Transverse colon (tissue), 4 donors: Measurements from ENCODE around the gene MPP2. TPM values are rescaled to one million over a fixed set of nuclear protein-coding genes. Genes with fewer than 3 reads are reported as not detected.
"Not testable (repeated sequence)": the region's sequence is repeated elsewhere in the genome, so short reads cannot be mapped to it uniquely, and the experiment has no call there.

Experiments used
- DNase-seq: peaks from one replicate; pipeline ENCODE4 v3.0.0-alpha.2; 2019
- H3K27ac ChIP-seq, 4 donors: fragments of 200-600 bp; sonication (generic); 2 replicates each; pipeline ENCODE4 v1.5.1; 2016 to 2018; ENCODE audit warnings: inconsistent platforms in 4 of 4
- H3K27me3 ChIP-seq: fragments of 200-600 bp; sonication (generic); 2 replicates; pipeline ENCODE4 v1.5.1; 2017; ENCODE audit warnings: inconsistent platforms
- H3K36me3 ChIP-seq, 4 donors: fragments of 200-600 bp; sonication (generic); 2 replicates each; pipeline ENCODE4 v1.5.1; 2017 to 2019; ENCODE audit warnings: inconsistent platforms in 4 of 4
- H3K4me1 ChIP-seq, 4 donors: fragments of 200-600 bp; sonication (generic); 2 replicates each; pipeline ENCODE4 v1.5.1; 2017 to 2020; ENCODE audit warnings: inconsistent platforms in 4 of 4
- H3K4me3 ChIP-seq, 4 donors: fragments of 200-600 bp; sonication (generic); 1 replicate in 1 of 4; 2 replicates in 3 of 4; pipeline versions ENCODE4 v1.5.1 to v1.6.1; 2017 to 2019; ENCODE audit warnings: inconsistent platforms in 4 of 4
- H3K9me3 ChIP-seq, 2 donors: fragments of 200-600 bp; sonication (generic); 2 replicates each; pipeline ENCODE4 v1.5.1; 2017 to 2019; ENCODE audit warnings: inconsistent platforms in 2 of 2
- CTCF ChIP-seq, 5 experiments: fragments of 200-600 bp in 3 of 5; fragments of 450-650 bp in 2 of 5; sonication (generic) in 3 of 5; IDR thresholded peaks; 1 replicate in 2 of 5; 2 replicates in 3 of 5; pipeline ENCODE4 v1.5.1; 2016 to 2017; ENCODE audit warnings: antibody characterized with exemption in 5 of 5, inconsistent platforms in 3 of 5, mild to moderate bottlenecking in 2 of 5, moderate library complexity in 1 of 5
- EP300 ChIP-seq: sonication (generic); formaldehyde crosslinking; IDR thresholded peaks from one replicate; pipeline ENCODE4 v1.6.1; 2017; ENCODE audit warnings: antibody characterized with exemption, low read depth
- POLR2A ChIP-seq: fragments of 450-650 bp; IDR thresholded peaks from one replicate; pipeline ENCODE4 v1.6.1; 2016; ENCODE audit warnings: antibody characterized with exemption, mild to moderate bottlenecking, moderate library complexity
- POLR2AphosphoS5 ChIP-seq, 3 donors: sonication (generic); formaldehyde crosslinking; IDR thresholded peaks; one replicate each; pipeline ENCODE4 v1.6.1; 2016; ENCODE audit warnings: antibody characterized with exemption in 3 of 3
- WGBS, 2 donors: methylation state at CpG; one replicate each; pipeline ENCODE4 v1.1.5; 2018; ENCODE audit warnings: low coverage in 1 of 2; 5-methylcytosine and 5-hydroxymethylcytosine counted together
- in situ Hi-C, 4 donors: fragments of 200-750 bp; cut with MboI; loops; one replicate each; pipeline versions ENCODE4 v1.15.0 to v1.15.1; 2017; ENCODE audit warnings: low sequenced_read_pairs in 3 of 4, low pct_ligation_motif_present in 1 of 4, low pct_unique_long_range_greater_than_20kb in 1 of 4
- intact Hi-C: fragments of 100-400 bp; cut with DNase I; formaldehyde crosslinking; loops from one replicate; pipeline ENCODE4 v1.15.1; 2023; ENCODE audit warnings: low total_unique reads
- total RNA-seq, 4 donors: library from RNA; depleted of rRNA; stranded (reverse); fragments of >200 nt; gene quantifications; one replicate each; pipeline ENCODE4 v1.1.0, GENCODE V29; 2016

MPP2 gene
- total RNA-seq, 4 donors from 2014 or later = 3.4 to 4.9 (median 4.2) TPM

GRCh38 chr17:43931062-43931571, 23.8 kb upstream of the MPP2 start:
- peaks cover 0 to 43% (median 31%) of the 10 kb centered on the region in 4 donors for H3K4me1 ChIP-seq
- peaks cover 9% of the 10 kb centered on the region for H3K27me3 ChIP-seq
- intact Hi-C loops = no loop called here
- 17 to 61% methylated on average over 1 to 4 of the region's 5 CpGs for WGBS, 2 donors
- peak; percentile 86 for DNase-seq
- in situ Hi-C loops = loop anchor here in 1 of 4 donors (25.0 kb wide), 1 partner anchor 231 kb away; the partner anchor contains the start of gene ASB16
- H3K36me3 ChIP-seq = no peaks in the 10 kb centered on the region
- no peaks in the 10 kb centered on the region for H3K9me3 ChIP-seq
- H3K27ac ChIP-seq = peak overlapping the region in 1 of 4 donors; percentile 64
- TF ChIP-seq EP300 (no peak), POLR2A (no peak)
- no peak overlapping the region for H3K4me3 ChIP-seq

- DNase-seq = no peak
- WGBS, 2 donors = 33 to 54% methylated on average over 1 of the region's 1 CpG
These were observed 21.3 kb upstream of the MPP2 start for GRCh38 chr17:43928609-43929008.

GRCh38 chr17:43927929-43928328, 20.6 kb upstream of the MPP2 start:
- intact Hi-C loops = loop anchor here (5.0 kb wide), 1 partner anchor 339 kb away; the partner anchor contains the start of gene SLC4A1
- peaks cover 24% of the 10 kb centered on the region for H3K27me3 ChIP-seq
- H3K4me3 ChIP-seq = peak overlapping the region in 1 of 4 donors; percentile 45
- WGBS, 2 donors = 0 to 17% methylated on average over 1 to 5 of the region's 5 CpGs
- peak overlapping the region; percentile 3 to 66 (median 29) for H3K27ac ChIP-seq
- not testable (repeated sequence) for H3K9me3 ChIP-seq, DNase-seq, H3K36me3 ChIP-seq
- H3K4me1 ChIP-seq = peaks cover 0 to 43% (median 31%) of the 10 kb centered on the region in 4 donors
- in situ Hi-C loops = loop anchor here in 1 of 4 donors (25.0 kb wide), 1 partner anchor 234 kb away; the partner anchor contains the start of gene ASB16

More at GRCh38 chr17:43928609-43929008, 21.3 kb upstream of the MPP2 start:
- H3K27me3 ChIP-seq = peaks cover 24% of the 10 kb centered on the region
- no peaks in the 10 kb centered on the region for H3K36me3 ChIP-seq
- intact Hi-C loops = loop anchor here (5.0 kb wide), 1 partner anchor 339 kb away; the partner anchor contains the start of gene SLC4A1
- peak overlapping the region in 3 of 4 donors; percentile 19 to 66 (median 39) for H3K27ac ChIP-seq
- no peaks in the 10 kb centered on the region for H3K9me3 ChIP-seq
- peaks cover 0 to 43% (median 31%) of the 10 kb centered on the region in 4 donors for H3K4me1 ChIP-seq
- H3K4me3 ChIP-seq = no peak overlapping the region
- TF ChIP-seq POLR2A (no peak), POLR2AphosphoS5 (IDR thresholded peaks at IDR 0.05) (no peak), EP300 (no peak), CTCF (IDR thresholded peaks at IDR 0.05) (no peak)
- in situ Hi-C loops = loop anchor here in 1 of 4 donors (25.0 kb wide), 1 partner anchor 234 kb away; the partner anchor contains the start of gene ASB16

- Histone ChIP-seq H3K4me3 (peak overlapping the region in 3 of 4 donors; percentile 1 to 45 (median 19)), H3K36me3 (no peaks in the 10 kb centered on the region), H3K27me3 (peaks cover 24% of the 10 kb centered on the region), H3K27ac (peak overlapping the region in 2 of 4 donors; percentile 39 to 66), H3K9me3 (no peaks in the 10 kb centered on the region), H3K4me1 (peaks cover 0 to 43% (median 31%) of the 10 kb centered on the region in 4 donors)
- WGBS, 2 donors = 16% methylated on average over 37 of the region's 42 CpGs; no CpG with 5 or more reads in 1 of the 2 donors
- in situ Hi-C loops (loop anchor here in 1 of 4 donors (25.0 kb wide), 1 partner anchor 235 kb away; the partner anchor contains the start of gene ASB16), intact Hi-C loops (loop anchor here (5.0 kb wide), 1 partner anchor 340 kb away; the partner anchor contains the start of gene SLC4A1)
- peak; percentile 37 for DNase-seq
- no peak for TF ChIP-seq EP300
- TF ChIP-seq POLR2AphosphoS5 (IDR thresholded peaks at IDR 0.05) = no peak
- no peak for TF ChIP-seq CTCF (IDR thresholded peaks at IDR 0.05)
- TF ChIP-seq POLR2A = no peak
These were observed 19.9 kb upstream of the MPP2 start for GRCh38 chr17:43927060-43927864.

GRCh38 chr17:43924558-43924957, 17.2 kb upstream of the MPP2 start:
- in situ Hi-C loops = no loop called here

More at GRCh38 chr17:43924558-43924957, 17.2 kb upstream of the MPP2 start:
- no peak overlapping the region for H3K4me3 ChIP-seq
- WGBS, 2 donors = 64% methylated on average over 2 of the region's 2 CpGs; no CpG with 5 or more reads in 1 of the 2 donors
- H3K4me1 ChIP-seq = peaks cover 0 to 25% (median 23%) of the 10 kb centered on the region in 4 donors
- H3K9me3 ChIP-seq = no peaks in the 10 kb centered on the region
- intact Hi-C loops = no loop called here
- no peak overlapping the region for H3K27ac ChIP-seq
- peaks cover 24% of the 10 kb centered on the region for H3K27me3 ChIP-seq
- no peak for DNase-seq
- TF ChIP-seq POLR2A (no peak), POLR2AphosphoS5 (IDR thresholded peaks at IDR 0.05) (no peak), EP300 (no peak), CTCF (IDR thresholded peaks at IDR 0.05) (no peak)
- H3K36me3 ChIP-seq = no peaks in the 10 kb centered on the region
